Measurements from ENCODE around the gene SLC22A17.

GRCh38 chr14:23346693-23347405 is 5.8 kb downstream of the SLC22A17 start:
- TF ChIP-seq CTCF (IDR thresholded peaks at IDR 0.05) = no peak
- TF ChIP-seq EP300 (IDR thresholded peaks at IDR 0.05) = no peak
- no peak for TF ChIP-seq POLR2A (IDR thresholded peaks at IDR 0.05)

Measured in tibial nerve (tissue), 4 donors.